ENCODE data around the gene GPR15. TPM values are rescaled to one million over a fixed set of nuclear protein-coding genes. Genes with fewer than 3 reads are reported as not detected.

GPR15 gene
- total RNA-seq, 3 donors from 2014 or later (not counting 1 experiment from before 2014, with no cell fraction given): 0.97 to 32.8 (median 1.5) TPM

DNA sequence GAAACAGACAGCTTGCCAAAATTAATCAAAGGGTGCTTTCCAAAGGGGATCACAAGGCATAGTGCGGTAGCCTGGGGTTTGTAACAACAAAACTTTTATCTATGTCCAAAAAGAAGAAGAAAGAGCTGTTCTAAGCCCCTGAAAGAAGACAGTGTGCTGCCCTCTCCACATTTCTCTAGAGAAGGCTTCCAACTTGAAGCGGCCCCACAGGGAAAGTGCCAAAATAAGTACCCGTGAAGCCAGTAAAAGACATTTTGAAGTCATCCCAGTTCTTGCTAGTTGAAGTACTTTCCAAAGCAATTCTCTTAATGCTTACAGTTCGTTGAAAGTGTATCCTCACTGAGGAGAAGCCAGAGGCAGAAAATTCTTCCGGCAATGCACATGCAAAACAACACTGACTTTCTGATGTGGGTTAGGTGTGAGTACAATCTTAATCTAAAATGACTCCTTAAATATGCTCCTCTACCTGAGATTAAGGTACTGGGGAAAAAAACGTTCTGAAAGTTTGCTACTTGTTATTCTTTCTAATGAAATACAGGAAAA lies 21.3 kb downstream of the GPR15 start:
- H3K36me3 Mint-ChIP-seq: no peaks in the 10 kb centered on the region
- peak in 1 of 2 donors; percentile 52 for DNase-seq
- peak overlapping the region; percentile 45 to 57 for H3K27ac Mint-ChIP-seq
- peak overlapping the region; percentile 2 for H3K4me3 Mint-ChIP-seq
- Histone ChIP-seq H3K9me3 (ENCODE audit: control insufficient read depth, insufficient read depth, low read length) (no peaks in the 10 kb centered on the region), H3K4me3 (ENCODE audit: low read length) (no peak overlapping the region), H3K27me3 (ENCODE audit: control insufficient read depth, insufficient read depth, low read length) (no peaks in the 10 kb centered on the region), H3K4me1 (ENCODE audit: control insufficient read depth, insufficient read depth, low read length) (peaks cover 40% of the 10 kb centered on the region), H3K36me3 (ENCODE audit: control insufficient read depth, insufficient read depth, low read length) (no peaks in the 10 kb centered on the region), H3K27ac (ENCODE audit: low read length) (peak overlapping the region; percentile 4)
- ATAC-seq: no peak
- TF ChIP-seq, protein P1, sequence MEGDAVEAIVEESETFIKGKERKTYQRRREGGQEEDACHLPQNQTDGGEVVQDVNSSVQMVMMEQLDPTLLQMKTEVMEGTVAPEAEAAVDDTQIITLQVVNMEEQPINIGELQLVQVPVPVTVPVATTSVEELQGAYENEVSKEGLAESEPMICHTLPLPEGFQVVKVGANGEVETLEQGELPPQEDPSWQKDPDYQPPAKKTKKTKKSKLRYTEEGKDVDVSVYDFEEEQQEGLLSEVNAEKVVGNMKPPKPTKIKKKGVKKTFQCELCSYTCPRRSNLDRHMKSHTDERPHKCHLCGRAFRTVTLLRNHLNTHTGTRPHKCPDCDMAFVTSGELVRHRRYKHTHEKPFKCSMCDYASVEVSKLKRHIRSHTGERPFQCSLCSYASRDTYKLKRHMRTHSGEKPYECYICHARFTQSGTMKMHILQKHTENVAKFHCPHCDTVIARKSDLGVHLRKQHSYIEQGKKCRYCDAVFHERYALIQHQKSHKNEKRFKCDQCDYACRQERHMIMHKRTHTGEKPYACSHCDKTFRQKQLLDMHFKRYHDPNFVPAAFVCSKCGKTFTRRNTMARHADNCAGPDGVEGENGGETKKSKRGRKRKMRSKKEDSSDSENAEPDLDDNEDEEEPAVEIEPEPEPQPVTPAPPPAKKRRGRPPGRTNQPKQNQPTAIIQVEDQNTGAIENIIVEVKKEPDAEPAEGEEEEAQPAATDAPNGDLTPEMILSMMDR (IDR thresholded peaks at IDR 0.05): no peak
- H3K27me3 Mint-ChIP-seq (ENCODE audit: low read depth in 2 of 2): no peaks in the 10 kb centered on the region
- peaks cover 48 to 65% of the 10 kb centered on the region in 2 donors for H3K4me1 Mint-ChIP-seq
- WGBS (ENCODE audit: insufficient coverage): 86% methylated on average over 4 of the region's 6 CpGs
- intact Hi-C loops (cut with micrococcal nuclease): no loop called here
- no peaks in the 10 kb centered on the region for H3K9me3 Mint-ChIP-seq

DNA sequence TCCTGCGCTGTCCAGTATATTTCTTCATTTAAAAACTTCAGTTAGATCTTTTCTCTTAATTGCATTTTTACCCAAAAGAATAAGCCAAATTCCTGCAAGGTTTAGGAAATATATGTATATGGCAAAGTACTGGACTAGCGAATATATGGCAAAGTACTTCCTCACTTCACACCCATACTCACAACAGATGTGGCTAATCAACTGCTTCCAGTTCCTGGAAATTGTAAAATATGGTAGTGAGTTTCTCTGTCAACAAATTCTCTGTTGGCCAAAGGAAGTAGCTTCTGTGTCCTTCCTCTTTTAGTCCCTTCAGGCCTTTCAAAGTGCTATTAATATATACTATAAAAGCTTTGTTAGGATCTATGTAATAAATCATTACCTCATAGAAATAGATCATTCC lies 22.0 kb downstream of the GPR15 start:
- Histone ChIP-seq H3K36me3 (ENCODE audit: control insufficient read depth, insufficient read depth, low read length) (no peaks in the 10 kb centered on the region), H3K27ac (ENCODE audit: low read length) (no peak overlapping the region), H3K4me1 (ENCODE audit: control insufficient read depth, insufficient read depth, low read length) (peaks cover 34% of the 10 kb centered on the region), H3K9me3 (ENCODE audit: control insufficient read depth, insufficient read depth, low read length) (no peaks in the 10 kb centered on the region), H3K4me3 (ENCODE audit: low read length) (no peak overlapping the region), H3K27me3 (ENCODE audit: control insufficient read depth, insufficient read depth, low read length) (no peaks in the 10 kb centered on the region)
- 100% methylated on average over 1 of the region's 2 CpGs for WGBS (ENCODE audit: insufficient coverage)
- TF ChIP-seq, protein P1 (IDR thresholded peaks at IDR 0.05): no peak
- intact Hi-C loops (cut with micrococcal nuclease): no loop called here
- H3K27ac Mint-ChIP-seq: peak overlapping the region in 1 of 2 donors; percentile 57
- DNase-seq: no peak
- no peak overlapping the region for H3K4me3 Mint-ChIP-seq
- no peak for ATAC-seq
- peaks cover 44 to 66% of the 10 kb centered on the region in 2 donors for H3K4me1 Mint-ChIP-seq
- no peaks in the 10 kb centered on the region for H3K36me3 Mint-ChIP-seq
- no peaks in the 10 kb centered on the region for H3K27me3 Mint-ChIP-seq (ENCODE audit: low read depth in 2 of 2)
- no peaks in the 10 kb centered on the region for H3K9me3 Mint-ChIP-seq

DNA sequence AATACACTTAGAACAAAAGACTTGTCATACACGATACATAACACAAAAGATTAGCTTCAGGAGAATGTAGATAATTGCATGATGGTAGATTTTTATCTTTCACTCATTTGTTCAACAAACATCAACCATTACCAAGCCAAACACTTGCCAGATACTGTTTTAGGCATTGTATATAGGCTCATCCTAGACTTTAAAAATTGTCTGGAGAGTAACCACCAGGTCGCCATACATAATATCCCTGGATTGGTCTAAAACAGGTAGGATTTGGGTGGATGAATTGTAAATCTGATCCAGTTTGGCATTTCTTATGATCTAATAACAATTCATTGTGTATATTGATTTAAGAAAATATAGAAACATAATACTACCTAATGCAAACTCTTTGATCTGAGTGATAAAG lies 22.8 kb downstream of the GPR15 start:
- H3K27me3 Mint-ChIP-seq (ENCODE audit: low read depth in 2 of 2): no peaks in the 10 kb centered on the region
- intact Hi-C loops (cut with micrococcal nuclease): no loop called here
- no peak for ATAC-seq
- TF ChIP-seq, protein P1 (IDR thresholded peaks at IDR 0.05): no peak
- Histone ChIP-seq H3K36me3 (ENCODE audit: control insufficient read depth, insufficient read depth, low read length) (no peaks in the 10 kb centered on the region), H3K4me1 (ENCODE audit: control insufficient read depth, insufficient read depth, low read length) (peaks cover 31% of the 10 kb centered on the region), H3K4me3 (ENCODE audit: low read length) (no peak overlapping the region), H3K27ac (ENCODE audit: low read length) (no peak overlapping the region), H3K9me3 (ENCODE audit: control insufficient read depth, insufficient read depth, low read length) (no peaks in the 10 kb centered on the region), H3K27me3 (ENCODE audit: control insufficient read depth, insufficient read depth, low read length) (no peaks in the 10 kb centered on the region)
- DNase-seq: no peak
- no peak overlapping the region for H3K4me3 Mint-ChIP-seq
- H3K36me3 Mint-ChIP-seq: no peaks in the 10 kb centered on the region
- 100% methylated on average over 1 of the region's 2 CpGs for WGBS (ENCODE audit: insufficient coverage)
- H3K9me3 Mint-ChIP-seq: no peaks in the 10 kb centered on the region
- H3K4me1 Mint-ChIP-seq: peaks cover 43 to 57% of the 10 kb centered on the region in 2 donors
- no peak overlapping the region for H3K27ac Mint-ChIP-seq

DNA sequence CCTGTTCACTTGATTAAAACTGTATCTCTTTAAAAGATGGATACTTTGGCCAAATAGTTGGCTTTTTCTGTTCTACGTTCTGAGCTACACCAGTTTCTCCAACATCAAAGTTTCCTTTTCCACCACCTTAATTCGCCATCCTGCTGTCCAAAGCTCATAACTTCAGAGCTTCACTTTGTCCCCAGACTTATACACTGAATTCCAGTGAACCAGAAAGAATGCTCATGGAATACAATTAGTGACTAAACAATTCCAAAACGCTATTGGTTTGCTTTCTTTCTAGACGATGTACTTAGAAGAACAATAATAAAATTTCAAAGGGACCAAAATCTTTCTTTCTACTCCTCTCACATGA lies 23.2 kb downstream of the GPR15 start:
- Mint-ChIP-seq H3K27me3 (ENCODE audit: low read depth in 2 of 2) (no peaks in the 10 kb centered on the region), H3K27ac (no peak overlapping the region), H3K9me3 (no peaks in the 10 kb centered on the region), H3K4me1 (peaks cover 43 to 55% of the 10 kb centered on the region in 2 donors), H3K4me3 (no peak overlapping the region), H3K36me3 (no peaks in the 10 kb centered on the region)
- no peaks in the 10 kb centered on the region for H3K27me3 ChIP-seq (ENCODE audit: control insufficient read depth, insufficient read depth, low read length)
- peaks cover 31% of the 10 kb centered on the region for H3K4me1 ChIP-seq (ENCODE audit: control insufficient read depth, insufficient read depth, low read length)
- H3K9me3 ChIP-seq (ENCODE audit: control insufficient read depth, insufficient read depth, low read length): no peaks in the 10 kb centered on the region
- no peaks in the 10 kb centered on the region for H3K36me3 ChIP-seq (ENCODE audit: control insufficient read depth, insufficient read depth, low read length)
- ATAC-seq: no peak
- no peak overlapping the region for H3K4me3 ChIP-seq (ENCODE audit: low read length)
- intact Hi-C loops (cut with micrococcal nuclease): no loop called here
- no peak for DNase-seq
- no peak overlapping the region for H3K27ac ChIP-seq (ENCODE audit: low read length)
- 84% methylated on average over 4 of the region's 4 CpGs for WGBS (ENCODE audit: insufficient coverage)
- TF ChIP-seq, protein P1 (IDR thresholded peaks at IDR 0.05): no peak
